ENCODE measurements around the gene TASP1. TPM values are rescaled to one million over a fixed set of nuclear protein-coding genes. Genes with fewer than 3 reads are reported as not detected.

TASP1 gene
- total and polyA plus RNA-seq, 10 of the 15 experiments (the other 5 are each of a cell fraction or from before 2014, with no cell fraction given): 7.4 to 17.8 (median 10.5) TPM

DNA sequence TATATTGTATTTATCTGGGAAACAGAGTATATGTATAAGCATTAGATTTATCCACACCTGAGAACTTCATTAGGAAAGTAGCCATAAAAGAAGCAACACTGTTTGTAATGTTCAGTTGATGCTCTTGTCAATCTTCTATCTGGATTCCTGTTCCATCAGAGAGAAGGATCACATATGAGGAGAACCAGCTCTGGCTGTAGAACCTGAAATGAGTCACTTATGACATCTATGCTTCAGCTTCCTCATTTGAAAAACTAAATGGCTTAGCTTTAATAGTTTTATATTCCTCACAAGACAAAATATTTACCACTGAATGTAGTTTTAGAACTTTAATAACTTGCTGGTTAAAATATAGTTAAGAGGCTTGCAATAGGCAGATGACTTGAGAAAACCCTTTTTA, 144.7 kb downstream of the TASP1 start:
- Histone ChIP-seq H3K79me2 (ENCODE audit: control insufficient read depth, insufficient read depth, low read length) (no peaks in the 10 kb centered on the region), H3K27me3 (replicated peaks in 1 of 2; ENCODE audit: control insufficient read depth in 2 of 2, insufficient read depth in 2 of 2, low read length in 1 of 2) (no peaks in the 10 kb centered on the region), H3K9ac (ENCODE audit: control insufficient read depth, insufficient read depth, low read length) (no peak overlapping the region), H3K4me3 (no peak overlapping the region), H3K4me1 (ENCODE audit: control insufficient read depth, insufficient read depth, low read length) (no peaks in the 10 kb centered on the region), H3K36me3 (ENCODE audit: control insufficient read depth in 2 of 2, insufficient read depth in 2 of 2, low read length in 1 of 2) (no peaks in the 10 kb centered on the region), H3K9me3 (replicated peaks; ENCODE audit: control insufficient read depth, insufficient read depth, low read length) (no peaks in the 10 kb centered on the region), H3K4me2 (ENCODE audit: control insufficient read depth, insufficient read depth) (no peak overlapping the region), H3K27ac (ENCODE audit: control insufficient read depth, insufficient read depth) (no peak overlapping the region), H2AFZ (ENCODE audit: control insufficient read depth, low read depth, low read length) (no peak overlapping the region), H4K20me1 (ENCODE audit: control insufficient read depth, insufficient read depth) (no peaks in the 10 kb centered on the region)
- POLR2A ChIA-PET: no interaction called here
- in situ Hi-C loops (cut with MboI): no loop called here
- TF ChIP-seq, protein P1, sequence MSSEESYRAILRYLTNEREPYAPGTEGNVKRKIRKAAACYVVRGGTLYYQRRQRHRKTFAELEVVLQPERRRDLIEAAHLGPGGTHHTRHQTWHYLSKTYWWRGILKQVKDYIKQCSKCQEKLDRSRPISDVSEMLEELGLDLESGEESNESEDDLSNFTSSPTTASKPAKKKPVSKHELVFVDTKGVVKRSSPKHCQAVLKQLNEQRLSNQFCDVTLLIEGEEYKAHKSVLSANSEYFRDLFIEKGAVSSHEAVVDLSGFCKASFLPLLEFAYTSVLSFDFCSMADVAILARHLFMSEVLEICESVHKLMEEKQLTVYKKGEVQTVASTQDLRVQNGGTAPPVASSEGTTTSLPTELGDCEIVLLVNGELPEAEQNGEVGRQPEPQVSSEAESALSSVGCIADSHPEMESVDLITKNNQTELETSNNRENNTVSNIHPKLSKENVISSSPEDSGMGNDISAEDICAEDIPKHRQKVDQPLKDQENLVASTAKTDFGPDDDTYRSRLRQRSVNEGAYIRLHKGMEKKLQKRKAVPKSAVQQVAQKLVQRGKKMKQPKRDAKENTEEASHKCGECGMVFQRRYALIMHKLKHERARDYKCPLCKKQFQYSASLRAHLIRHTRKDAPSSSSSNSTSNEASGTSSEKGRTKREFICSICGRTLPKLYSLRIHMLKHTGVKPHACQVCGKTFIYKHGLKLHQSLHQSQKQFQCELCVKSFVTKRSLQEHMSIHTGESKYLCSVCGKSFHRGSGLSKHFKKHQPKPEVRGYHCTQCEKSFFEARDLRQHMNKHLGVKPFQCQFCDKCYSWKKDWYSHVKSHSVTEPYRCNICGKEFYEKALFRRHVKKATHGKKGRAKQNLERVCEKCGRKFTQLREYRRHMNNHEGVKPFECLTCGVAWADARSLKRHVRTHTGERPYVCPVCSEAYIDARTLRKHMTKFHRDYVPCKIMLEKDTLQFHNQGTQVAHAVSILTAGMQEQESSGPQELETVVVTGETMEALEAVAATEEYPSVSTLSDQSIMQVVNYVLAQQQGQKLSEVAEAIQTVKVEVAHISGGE (CRISPR knock-in tag; IDR thresholded peaks at IDR 0.05): no peak
- TF ChIP-seq RFX5 (IDR thresholded peaks at IDR 0.05; ENCODE audit: low read depth, low read length) (no peak), SIN3A (IDR thresholded peaks at IDR 0.05; ENCODE audit: low read depth, low read length) (no peak), HDAC2 (IDR thresholded peaks at IDR 0.05) (no peak), YBX1 (IDR thresholded peaks at IDR 0.05) (no peak), EED (IDR thresholded peaks at IDR 0.05; ENCODE audit: low read depth) (no peak), BRCA1 (IDR thresholded peaks at IDR 0.05; ENCODE audit: low read depth, low read length) (no peak), ZNF207 (IDR thresholded peaks at IDR 0.05; ENCODE audit: borderline replicate concordance) (no peak), STAT1 (conservative IDR thresholded peaks at IDR 0.05) (no peak), RAD51 (IDR thresholded peaks at IDR 0.05) (no peak)
- TF ChIP-seq, protein P2, sequence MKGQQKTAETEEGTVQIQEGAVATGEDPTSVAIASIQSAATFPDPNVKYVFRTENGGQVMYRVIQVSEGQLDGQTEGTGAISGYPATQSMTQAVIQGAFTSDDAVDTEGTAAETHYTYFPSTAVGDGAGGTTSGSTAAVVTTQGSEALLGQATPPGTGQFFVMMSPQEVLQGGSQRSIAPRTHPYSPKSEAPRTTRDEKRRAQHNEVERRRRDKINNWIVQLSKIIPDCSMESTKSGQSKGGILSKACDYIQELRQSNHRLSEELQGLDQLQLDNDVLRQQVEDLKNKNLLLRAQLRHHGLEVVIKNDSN (IDR thresholded peaks at IDR 0.05; ENCODE audit: borderline replicate concordance, extremely low read length, insufficient read depth, low read depth, low read length): no peak
- TF ChIP-seq, protein P3, sequence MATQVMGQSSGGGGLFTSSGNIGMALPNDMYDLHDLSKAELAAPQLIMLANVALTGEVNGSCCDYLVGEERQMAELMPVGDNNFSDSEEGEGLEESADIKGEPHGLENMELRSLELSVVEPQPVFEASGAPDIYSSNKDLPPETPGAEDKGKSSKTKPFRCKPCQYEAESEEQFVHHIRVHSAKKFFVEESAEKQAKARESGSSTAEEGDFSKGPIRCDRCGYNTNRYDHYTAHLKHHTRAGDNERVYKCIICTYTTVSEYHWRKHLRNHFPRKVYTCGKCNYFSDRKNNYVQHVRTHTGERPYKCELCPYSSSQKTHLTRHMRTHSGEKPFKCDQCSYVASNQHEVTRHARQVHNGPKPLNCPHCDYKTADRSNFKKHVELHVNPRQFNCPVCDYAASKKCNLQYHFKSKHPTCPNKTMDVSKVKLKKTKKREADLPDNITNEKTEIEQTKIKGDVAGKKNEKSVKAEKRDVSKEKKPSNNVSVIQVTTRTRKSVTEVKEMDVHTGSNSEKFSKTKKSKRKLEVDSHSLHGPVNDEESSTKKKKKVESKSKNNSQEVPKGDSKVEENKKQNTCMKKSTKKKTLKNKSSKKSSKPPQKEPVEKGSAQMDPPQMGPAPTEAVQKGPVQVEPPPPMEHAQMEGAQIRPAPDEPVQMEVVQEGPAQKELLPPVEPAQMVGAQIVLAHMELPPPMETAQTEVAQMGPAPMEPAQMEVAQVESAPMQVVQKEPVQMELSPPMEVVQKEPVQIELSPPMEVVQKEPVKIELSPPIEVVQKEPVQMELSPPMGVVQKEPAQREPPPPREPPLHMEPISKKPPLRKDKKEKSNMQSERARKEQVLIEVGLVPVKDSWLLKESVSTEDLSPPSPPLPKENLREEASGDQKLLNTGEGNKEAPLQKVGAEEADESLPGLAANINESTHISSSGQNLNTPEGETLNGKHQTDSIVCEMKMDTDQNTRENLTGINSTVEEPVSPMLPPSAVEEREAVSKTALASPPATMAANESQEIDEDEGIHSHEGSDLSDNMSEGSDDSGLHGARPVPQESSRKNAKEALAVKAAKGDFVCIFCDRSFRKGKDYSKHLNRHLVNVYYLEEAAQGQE (IDR thresholded peaks at IDR 0.05; ENCODE audit: low read depth, low read length): no peak
- TF ChIP-seq, protein P4, sequence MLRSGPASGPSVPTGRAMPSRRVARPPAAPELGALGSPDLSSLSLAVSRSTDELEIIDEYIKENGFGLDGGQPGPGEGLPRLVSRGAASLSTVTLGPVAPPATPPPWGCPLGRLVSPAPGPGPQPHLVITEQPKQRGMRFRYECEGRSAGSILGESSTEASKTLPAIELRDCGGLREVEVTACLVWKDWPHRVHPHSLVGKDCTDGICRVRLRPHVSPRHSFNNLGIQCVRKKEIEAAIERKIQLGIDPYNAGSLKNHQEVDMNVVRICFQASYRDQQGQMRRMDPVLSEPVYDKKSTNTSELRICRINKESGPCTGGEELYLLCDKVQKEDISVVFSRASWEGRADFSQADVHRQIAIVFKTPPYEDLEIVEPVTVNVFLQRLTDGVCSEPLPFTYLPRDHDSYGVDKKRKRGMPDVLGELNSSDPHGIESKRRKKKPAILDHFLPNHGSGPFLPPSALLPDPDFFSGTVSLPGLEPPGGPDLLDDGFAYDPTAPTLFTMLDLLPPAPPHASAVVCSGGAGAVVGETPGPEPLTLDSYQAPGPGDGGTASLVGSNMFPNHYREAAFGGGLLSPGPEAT (IDR thresholded peaks at IDR 0.05; ENCODE audit: low read depth): no peak
- intact Hi-C loops (cut with micrococcal nuclease; ENCODE audit: unreplicated experiment): no loop called here
- RAD21 ChIA-PET (ENCODE audit: unreplicated experiment): no interaction called here
- DNase-seq (ENCODE audit: low read depth, low spot score) (no peak), ATAC-seq (no peak), FAIRE-seq (no peak)
- BruUV-seq (replicated peaks): no TSS peak
- CTCF ChIA-PET: no interaction called here
- SMC1A ChIA-PET (ENCODE audit: uncharacterized antibody, unreplicated experiment): interaction anchor here (0.5 kb wide), 1 partner anchor 34 kb away, joined by 3 read pairs; no protein-coding TSS in a partner anchor

Data from GM12878 (cell line).